ENCODE measurements around the gene NEIL3. TPM values are rescaled to one million over a fixed set of nuclear protein-coding genes. Genes with fewer than 3 reads are reported as not detected.

Gene NEIL3
- total and polyA plus RNA-seq, 10 of the 15 experiments (the other 5 are each of a cell fraction or from before 2014, with no cell fraction given): 3.0 to 13.8 (median 8.9) TPM

DNA sequence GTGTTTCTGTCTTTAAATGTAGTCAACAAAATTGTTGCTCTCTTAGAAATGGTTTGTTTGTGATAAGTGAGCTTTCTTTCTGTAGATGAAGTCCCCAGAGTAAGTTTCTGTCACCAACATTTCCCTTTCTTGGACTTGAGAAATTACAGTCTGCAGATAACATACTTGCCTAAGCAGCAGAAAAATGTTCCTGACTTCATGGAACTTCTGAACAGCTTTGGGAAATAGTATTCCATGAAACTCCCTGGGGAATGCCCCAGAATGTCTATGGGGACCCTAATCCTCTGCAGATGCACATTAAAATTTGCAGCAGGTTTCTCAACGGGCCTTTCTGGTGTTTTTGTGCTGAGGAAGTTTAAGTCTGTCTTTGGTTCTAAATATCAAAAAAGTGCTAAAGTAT lies 38.6 kb upstream of the NEIL3 start:
- no peaks in the 10 kb centered on the region for H4K20me1 ChIP-seq (ENCODE audit: control insufficient read depth, insufficient read depth)
- ChIA-PET SMC1A (ENCODE audit: uncharacterized antibody, unreplicated experiment) (interaction anchor here (0.6 to 0.7 kb wide), 2 partner anchors 13 to 1570 kb away, joined by 3 read pairs; no protein-coding TSS in a partner anchor), RAD21 (ENCODE audit: unreplicated experiment) (no interaction called here), POLR2A (no interaction called here), CTCF (no interaction called here)
- H3K79me2 ChIP-seq (ENCODE audit: control insufficient read depth, insufficient read depth, low read length): no peaks in the 10 kb centered on the region
- no peak overlapping the region for H3K27ac ChIP-seq (ENCODE audit: control insufficient read depth, insufficient read depth)
- no peak for FAIRE-seq
- no peak for DNase-seq (ENCODE audit: low read depth, low spot score)
- H3K27me3 ChIP-seq (replicated peaks in 1 of 2; ENCODE audit: control insufficient read depth in 2 of 2, insufficient read depth in 2 of 2, low read length in 1 of 2): no peaks in the 10 kb centered on the region; a peak in 1 of 4 replicates
- no peak overlapping the region for H3K4me3 ChIP-seq
- WGBS (ENCODE audit: insufficient coverage, insufficient replicate concordance, low lambda C conversion rate, missing lambda C conversion rate): 5% methylated on average over 1 of the region's 1 CpG
- H3K4me1 ChIP-seq (ENCODE audit: control insufficient read depth, insufficient read depth, low read length): no peaks in the 10 kb centered on the region
- no peaks in the 10 kb centered on the region for H3K9me3 ChIP-seq (replicated peaks; ENCODE audit: control insufficient read depth, insufficient read depth, low read length)
- no peaks in the 10 kb centered on the region for H3K36me3 ChIP-seq (ENCODE audit: control insufficient read depth in 2 of 2, insufficient read depth in 2 of 2, low read length in 1 of 2)
- TF ChIP-seq HDAC2 (IDR thresholded peaks at IDR 0.05) (no peak), EP300 (IDR thresholded peaks at IDR 0.05; ENCODE audit: borderline replicate concordance in 1 of 2, control insufficient read depth in 1 of 2, low read depth in 2 of 2, low read length in 2 of 2) (no peak)
- TF ChIP-seq, protein P1, sequence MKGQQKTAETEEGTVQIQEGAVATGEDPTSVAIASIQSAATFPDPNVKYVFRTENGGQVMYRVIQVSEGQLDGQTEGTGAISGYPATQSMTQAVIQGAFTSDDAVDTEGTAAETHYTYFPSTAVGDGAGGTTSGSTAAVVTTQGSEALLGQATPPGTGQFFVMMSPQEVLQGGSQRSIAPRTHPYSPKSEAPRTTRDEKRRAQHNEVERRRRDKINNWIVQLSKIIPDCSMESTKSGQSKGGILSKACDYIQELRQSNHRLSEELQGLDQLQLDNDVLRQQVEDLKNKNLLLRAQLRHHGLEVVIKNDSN (IDR thresholded peaks at IDR 0.05; ENCODE audit: borderline replicate concordance, extremely low read length, insufficient read depth, low read depth, low read length): no peak
- no peak for ATAC-seq
- intact Hi-C loops (cut with micrococcal nuclease; ENCODE audit: unreplicated experiment): no loop called here
- no TSS peak for BruUV-seq (replicated peaks)
- in situ Hi-C loops (cut with MboI): no loop called here
- H3K9ac ChIP-seq (ENCODE audit: control insufficient read depth, insufficient read depth, low read length): no peak overlapping the region
- H3K4me2 ChIP-seq (ENCODE audit: control insufficient read depth, insufficient read depth): no peak overlapping the region
- H2AFZ ChIP-seq (ENCODE audit: control insufficient read depth, low read depth, low read length): no peak overlapping the region

DNA sequence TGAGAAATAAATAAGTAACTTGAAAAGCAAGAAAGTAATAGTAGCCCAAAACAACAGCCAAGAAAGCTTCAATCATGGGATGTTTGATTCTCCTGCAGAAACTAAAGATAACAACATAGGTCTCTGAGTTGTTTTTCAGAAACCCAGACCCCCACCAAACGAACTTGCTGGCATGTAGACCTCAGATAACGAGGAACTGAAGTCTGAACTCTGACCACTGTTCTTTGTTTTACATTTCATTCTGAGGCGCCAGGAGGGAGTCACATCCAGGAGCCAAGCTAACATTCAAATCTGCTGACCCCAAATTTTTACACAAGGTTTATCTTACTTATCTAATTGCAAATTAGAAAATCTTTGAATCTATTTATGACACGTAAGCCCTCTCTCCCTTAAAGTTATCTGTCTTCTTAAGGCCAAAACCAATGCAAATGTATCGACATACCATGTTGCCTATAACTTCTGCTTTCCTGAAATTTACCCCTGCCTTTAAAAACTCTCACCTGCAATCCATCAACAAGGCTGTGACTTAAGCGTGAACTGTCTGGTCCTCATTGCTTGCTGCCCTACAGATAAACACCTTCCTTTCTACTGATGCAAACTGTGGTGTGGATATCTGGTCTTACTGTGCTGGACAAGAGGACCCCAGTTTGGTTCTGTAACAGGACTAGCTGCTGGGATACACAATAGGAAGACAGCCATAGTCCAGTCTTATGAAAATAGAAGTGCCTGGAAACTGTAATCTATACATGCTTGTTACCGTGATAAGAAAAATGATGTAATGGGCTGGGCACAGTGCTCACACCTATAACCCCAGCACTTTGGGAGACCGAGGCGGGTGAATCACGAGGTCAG lies 37.5 kb upstream of the NEIL3 start:
- RAD21 ChIA-PET (ENCODE audit: unreplicated experiment): no interaction called here
- Histone ChIP-seq H3K36me3 (ENCODE audit: control insufficient read depth in 2 of 2, insufficient read depth in 2 of 2, low read length in 1 of 2) (no peaks in the 10 kb centered on the region), H3K4me2 (ENCODE audit: control insufficient read depth, insufficient read depth) (no peak overlapping the region), H3K9ac (ENCODE audit: control insufficient read depth, insufficient read depth, low read length) (no peak overlapping the region), H4K20me1 (ENCODE audit: control insufficient read depth, insufficient read depth) (no peaks in the 10 kb centered on the region), H3K9me3 (replicated peaks; ENCODE audit: control insufficient read depth, insufficient read depth, low read length) (no peaks in the 10 kb centered on the region), H3K27ac (ENCODE audit: control insufficient read depth, insufficient read depth) (no peak overlapping the region), H3K4me3 (no peak overlapping the region), H3K79me2 (ENCODE audit: control insufficient read depth, insufficient read depth, low read length) (no peaks in the 10 kb centered on the region), H2AFZ (ENCODE audit: control insufficient read depth, low read depth, low read length) (no peak overlapping the region), H3K4me1 (ENCODE audit: control insufficient read depth, insufficient read depth, low read length) (no peaks in the 10 kb centered on the region), H3K27me3 (replicated peaks in 1 of 2; ENCODE audit: control insufficient read depth in 2 of 2, insufficient read depth in 2 of 2, low read length in 1 of 2) (no peaks in the 10 kb centered on the region; a peak in 1 of 4 replicates)
- POLR2A ChIA-PET: no interaction called here
- no peak for DNase-seq (ENCODE audit: low read depth, low spot score)
- SMC1A ChIA-PET (ENCODE audit: uncharacterized antibody, unreplicated experiment): no interaction called here
- no peak for ATAC-seq
- no TSS peak for BruUV-seq (replicated peaks)
- intact Hi-C loops (cut with micrococcal nuclease; ENCODE audit: unreplicated experiment): no loop called here
- WGBS (ENCODE audit: insufficient coverage, insufficient replicate concordance, low lambda C conversion rate, missing lambda C conversion rate): 32% methylated on average over 10 of the region's 10 CpGs
- in situ Hi-C loops (cut with MboI): no loop called here
- CTCF ChIA-PET: no interaction called here
- FAIRE-seq: no peak
- TF ChIP-seq GABPA (IDR thresholded peaks at IDR 0.05; ENCODE audit: low read depth): no peak
- TF ChIP-seq, protein P2, sequence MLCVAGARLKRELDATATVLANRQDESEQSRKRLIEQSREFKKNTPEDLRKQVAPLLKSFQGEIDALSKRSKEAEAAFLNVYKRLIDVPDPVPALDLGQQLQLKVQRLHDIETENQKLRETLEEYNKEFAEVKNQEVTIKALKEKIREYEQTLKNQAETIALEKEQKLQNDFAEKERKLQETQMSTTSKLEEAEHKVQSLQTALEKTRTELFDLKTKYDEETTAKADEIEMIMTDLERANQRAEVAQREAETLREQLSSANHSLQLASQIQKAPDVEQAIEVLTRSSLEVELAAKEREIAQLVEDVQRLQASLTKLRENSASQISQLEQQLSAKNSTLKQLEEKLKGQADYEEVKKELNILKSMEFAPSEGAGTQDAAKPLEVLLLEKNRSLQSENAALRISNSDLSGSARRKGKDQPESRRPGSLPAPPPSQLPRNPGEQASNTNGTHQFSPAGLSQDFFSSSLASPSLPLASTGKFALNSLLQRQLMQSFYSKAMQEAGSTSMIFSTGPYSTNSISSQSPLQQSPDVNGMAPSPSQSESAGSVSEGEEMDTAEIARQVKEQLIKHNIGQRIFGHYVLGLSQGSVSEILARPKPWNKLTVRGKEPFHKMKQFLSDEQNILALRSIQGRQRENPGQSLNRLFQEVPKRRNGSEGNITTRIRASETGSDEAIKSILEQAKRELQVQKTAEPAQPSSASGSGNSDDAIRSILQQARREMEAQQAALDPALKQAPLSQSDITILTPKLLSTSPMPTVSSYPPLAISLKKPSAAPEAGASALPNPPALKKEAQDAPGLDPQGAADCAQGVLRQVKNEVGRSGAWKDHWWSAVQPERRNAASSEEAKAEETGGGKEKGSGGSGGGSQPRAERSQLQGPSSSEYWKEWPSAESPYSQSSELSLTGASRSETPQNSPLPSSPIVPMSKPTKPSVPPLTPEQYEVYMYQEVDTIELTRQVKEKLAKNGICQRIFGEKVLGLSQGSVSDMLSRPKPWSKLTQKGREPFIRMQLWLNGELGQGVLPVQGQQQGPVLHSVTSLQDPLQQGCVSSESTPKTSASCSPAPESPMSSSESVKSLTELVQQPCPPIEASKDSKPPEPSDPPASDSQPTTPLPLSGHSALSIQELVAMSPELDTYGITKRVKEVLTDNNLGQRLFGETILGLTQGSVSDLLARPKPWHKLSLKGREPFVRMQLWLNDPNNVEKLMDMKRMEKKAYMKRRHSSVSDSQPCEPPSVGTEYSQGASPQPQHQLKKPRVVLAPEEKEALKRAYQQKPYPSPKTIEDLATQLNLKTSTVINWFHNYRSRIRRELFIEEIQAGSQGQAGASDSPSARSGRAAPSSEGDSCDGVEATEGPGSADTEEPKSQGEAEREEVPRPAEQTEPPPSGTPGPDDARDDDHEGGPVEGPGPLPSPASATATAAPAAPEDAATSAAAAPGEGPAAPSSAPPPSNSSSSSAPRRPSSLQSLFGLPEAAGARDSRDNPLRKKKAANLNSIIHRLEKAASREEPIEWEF (IDR thresholded peaks at IDR 0.05; ENCODE audit: insufficient replicate concordance, low read depth, low read length): no peak
